Measurements from ENCODE around the gene PNPLA4. TPM values are rescaled to one million over a fixed set of nuclear protein-coding genes. Genes with fewer than 3 reads are reported as not detected.

The PNPLA4 gene
- total RNA-seq, 2 donors from 2014 or later: 30.1 to 33.2 TPM

GRCh38 chrX:7889680-7890079 lies 37.5 kb downstream of the PNPLA4 start:
- ATAC-seq: no peak
- intact Hi-C loops (cut with DNase I): no loop called here
- DNase-seq: no peak

- intact Hi-C loops (cut with DNase I): no loop called here
Observed at GRCh38 chrX:7889135-7889534, 38.1 kb downstream of the PNPLA4 start.

GRCh38 chrX:7876957-7877356 lies 50.3 kb downstream of the PNPLA4 start:
- ATAC-seq (no peak), DNase-seq (no peak)
- intact Hi-C loops (cut with DNase I): no loop called here

More at GRCh38 chrX:7889135-7889534, 38.1 kb downstream of the PNPLA4 start:
- DNase-seq (no peak), ATAC-seq (no peak)

- ATAC-seq (no peak), DNase-seq (no peak)
- intact Hi-C loops (cut with DNase I): no loop called here
Observed at GRCh38 chrX:7872042-7872441, 55.2 kb downstream of the PNPLA4 start.

- intact Hi-C loops (cut with DNase I): no loop called here
- DNase-seq (no peak), ATAC-seq (no peak)
Observed at GRCh38 chrX:7852166-7852565, 75.0 kb downstream of the PNPLA4 start.

Other genes starting within 250 kb of the PNPLA4 start
- gene VCX, start 84.2 kb downstream of the PNPLA4 start, total RNA-seq: not detected
- gene VCX2, start 243.9 kb upstream of the PNPLA4 start, total RNA-seq: not detected

Data from left cardiac atrium (tissue), 4 donors.